Measurements from ENCODE around the gene FOXB2.

The FOXB2 gene

DNA sequence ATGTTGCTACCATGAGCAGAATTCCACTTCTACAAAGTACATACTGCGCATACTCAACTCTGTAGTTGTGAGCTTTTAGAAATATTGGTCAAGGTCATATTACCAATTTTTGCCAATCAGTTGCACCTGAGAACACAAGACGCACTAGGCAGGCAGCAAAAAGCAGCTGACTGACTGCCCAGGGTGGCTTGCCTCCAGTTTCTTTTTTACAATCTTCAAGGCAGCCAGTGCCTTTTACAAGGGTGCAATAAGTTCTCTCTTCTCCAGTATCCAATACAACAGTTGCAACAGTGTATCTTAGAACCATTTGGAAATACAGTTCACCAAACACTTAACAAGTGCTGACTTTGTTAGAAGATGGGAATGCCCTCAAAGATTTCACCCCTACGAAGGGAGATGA lies 16.1 kb upstream of the FOXB2 start:
- CTCF ChIA-PET, result no interaction called here
- DNase-seq (ENCODE audit: extremely low spot score), result no peak
- no peak for TF ChIP-seq PKNOX1 (IDR thresholded peaks at IDR 0.05)
- POLR2A ChIA-PET, result no interaction called here

- ChIA-PET POLR2A (no interaction called here), CTCF (no interaction called here)
- no peak for TF ChIP-seq ZNF384 (IDR thresholded peaks at IDR 0.05)
- TF ChIP-seq PKNOX1 (IDR thresholded peaks at IDR 0.05), result peak; percentile 96
Observed at GRCh38 chr9:77005216-77005615, 14.2 kb upstream of the FOXB2 start.

DNA sequence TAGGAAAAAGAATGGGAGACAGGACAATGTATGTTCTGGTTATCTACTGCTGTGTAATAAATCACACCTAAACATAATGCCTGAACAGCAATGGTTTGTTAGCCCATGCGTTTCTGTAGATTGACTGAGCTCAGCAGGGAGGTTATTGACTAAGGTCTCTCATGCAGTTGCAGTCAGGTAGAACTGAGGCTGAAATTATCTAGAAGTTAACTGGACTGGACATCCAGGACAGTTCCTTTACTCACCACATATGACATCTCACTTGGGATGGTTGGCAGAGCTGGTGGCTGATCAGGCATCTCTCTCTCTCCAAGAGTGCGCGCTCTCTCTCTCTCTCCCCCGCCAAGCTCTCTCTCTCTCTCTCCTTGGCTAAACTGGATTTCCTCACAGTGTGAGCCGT lies 8.9 kb upstream of the FOXB2 start:
- ChIA-PET POLR2A (no interaction called here), CTCF (interaction anchor here (0.7 to 1.2 kb wide), 3 partner anchors 14 to 307 kb away, joined by 3 to 4 read pairs (median 3); no protein-coding TSS in a partner anchor)
- TF ChIP-seq FOXK2 (IDR thresholded peaks at IDR 0.05), result no peak
- no peak for TF ChIP-seq ARNT (IDR thresholded peaks at IDR 0.05)
- no peak for TF ChIP-seq HDGF (IDR thresholded peaks at IDR 0.05; ENCODE audit: borderline replicate concordance)
- peak; percentile 74 for TF ChIP-seq PKNOX1 (IDR thresholded peaks at IDR 0.05)
- no peak for DNase-seq (ENCODE audit: extremely low spot score)

More at GRCh38 chr9:77005216-77005615, 14.2 kb upstream of the FOXB2 start:
- DNase-seq (ENCODE audit: extremely low spot score), result no peak

DNA sequence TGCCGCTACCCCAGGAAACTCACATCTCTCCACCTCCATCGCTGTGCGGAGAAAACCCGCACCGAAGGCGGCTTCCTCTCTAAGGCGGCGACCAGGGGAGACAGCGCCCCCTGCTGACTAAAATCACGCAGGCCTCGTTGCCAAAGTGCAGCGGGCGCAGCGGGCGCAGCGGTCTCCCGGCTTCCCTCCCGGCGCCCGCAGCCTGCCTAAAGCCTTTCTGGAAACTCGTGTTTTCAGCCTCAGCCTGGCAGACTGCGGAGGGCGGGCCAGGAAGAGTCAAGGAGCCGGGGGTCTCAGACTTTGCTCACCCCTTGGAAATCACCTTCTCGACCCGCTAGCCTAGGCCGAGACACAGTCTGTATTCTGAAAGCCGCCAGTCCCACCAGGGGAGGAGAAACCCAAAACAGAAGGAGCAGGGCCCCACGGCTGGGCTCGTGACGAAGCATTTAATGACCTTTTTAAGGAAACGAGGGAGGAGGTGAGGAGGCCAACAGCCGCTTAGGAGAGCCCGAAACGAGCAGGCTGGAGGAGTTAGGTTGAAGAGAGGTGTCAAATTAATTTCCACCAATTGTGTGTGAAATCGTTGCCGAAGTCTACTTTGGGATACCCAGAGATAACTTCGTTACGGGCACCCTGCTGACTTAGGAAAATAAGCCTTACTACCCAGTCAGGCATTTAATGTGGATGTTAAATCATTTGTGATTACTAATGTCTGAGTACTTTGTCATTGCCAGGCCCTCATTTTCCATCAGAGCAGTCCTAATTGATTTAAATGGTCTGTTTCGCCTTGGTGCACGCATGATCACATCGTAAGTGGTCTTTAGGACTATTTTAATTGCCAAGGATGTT lies 7.3 kb upstream of the FOXB2 start:
- TF ChIP-seq ELF4 (IDR thresholded peaks at IDR 0.05), result no peak
- peak; percentile 87 for TF ChIP-seq CTBP1 (IDR thresholded peaks at IDR 0.05; ENCODE audit: borderline replicate concordance)
- no peak for TF ChIP-seq SUZ12 (IDR thresholded peaks at IDR 0.05)
- 0 out of 2 replicates have a peak, but pooled peaks have one; percentile 24 for TF ChIP-seq LEF1 (IDR thresholded peaks at IDR 0.05; ENCODE audit: borderline replicate concordance)
- TF ChIP-seq TARDBP (IDR thresholded peaks at IDR 0.05), result no peak
- TF ChIP-seq BHLHE40 (IDR thresholded peaks at IDR 0.05; ENCODE audit: borderline replicate concordance), result no peak
- peak; percentile 75 for TF ChIP-seq ARNT (IDR thresholded peaks at IDR 0.05)
- TF ChIP-seq SP1 (IDR thresholded peaks at IDR 0.05), result no peak
- TF ChIP-seq FOXK2 (IDR thresholded peaks at IDR 0.05), result no peak
- peak; percentile 86 for TF ChIP-seq L3MBTL2 (conservative IDR thresholded peaks at IDR 0.05)
- TF ChIP-seq FOXM1 (IDR thresholded peaks at IDR 0.05; ENCODE audit: borderline replicate concordance), result no peak
- peak; percentile 95 for TF ChIP-seq PKNOX1 (IDR thresholded peaks at IDR 0.05)
- TF ChIP-seq ZNF384 (IDR thresholded peaks at IDR 0.05), result no peak
- TF ChIP-seq HDGF (IDR thresholded peaks at IDR 0.05; ENCODE audit: borderline replicate concordance), result no peak
- TF ChIP-seq NFRKB (IDR thresholded peaks at IDR 0.05), result no peak
- no peak for TF ChIP-seq FOXA1 (IDR thresholded peaks at IDR 0.05)
- ChIA-PET CTCF (no interaction called here), POLR2A (no interaction called here)
- DNase-seq (ENCODE audit: extremely low spot score), result peak; percentile 82

DNA sequence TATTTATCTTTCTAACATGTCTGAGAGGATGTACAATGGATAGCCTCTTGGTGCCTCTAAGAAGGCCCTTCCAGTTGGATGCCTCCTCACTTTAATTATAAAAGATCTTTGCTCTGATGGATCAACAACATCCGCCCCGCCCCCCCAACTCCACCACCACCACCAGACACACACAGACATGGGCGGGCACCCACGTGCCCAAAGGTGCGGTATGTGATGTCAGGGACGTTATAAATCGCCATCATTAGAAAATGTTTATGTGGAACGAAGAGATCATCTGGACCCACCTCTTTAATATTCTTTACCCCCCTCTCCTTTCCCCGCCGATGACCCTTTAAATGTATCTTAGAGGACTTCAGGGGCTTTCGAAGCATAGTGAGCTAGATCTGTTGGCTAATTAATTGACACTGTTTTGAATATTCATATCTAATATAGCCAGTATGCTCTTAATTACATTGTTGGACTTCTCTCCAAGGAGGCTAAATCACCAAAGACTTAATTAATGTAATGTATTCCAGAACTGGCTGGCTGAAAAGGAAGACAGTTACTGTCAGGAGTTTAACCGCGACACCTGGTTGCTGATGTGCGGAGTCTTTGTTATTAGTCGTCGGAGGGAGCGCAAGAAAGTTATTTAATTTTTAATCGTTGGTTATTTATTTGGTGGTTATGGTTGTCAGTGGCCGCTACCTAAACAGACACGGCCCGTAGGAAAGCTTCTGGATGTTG lies 6.1 kb upstream of the FOXB2 start:
- CTCF ChIA-PET, result no interaction called here

DNA sequence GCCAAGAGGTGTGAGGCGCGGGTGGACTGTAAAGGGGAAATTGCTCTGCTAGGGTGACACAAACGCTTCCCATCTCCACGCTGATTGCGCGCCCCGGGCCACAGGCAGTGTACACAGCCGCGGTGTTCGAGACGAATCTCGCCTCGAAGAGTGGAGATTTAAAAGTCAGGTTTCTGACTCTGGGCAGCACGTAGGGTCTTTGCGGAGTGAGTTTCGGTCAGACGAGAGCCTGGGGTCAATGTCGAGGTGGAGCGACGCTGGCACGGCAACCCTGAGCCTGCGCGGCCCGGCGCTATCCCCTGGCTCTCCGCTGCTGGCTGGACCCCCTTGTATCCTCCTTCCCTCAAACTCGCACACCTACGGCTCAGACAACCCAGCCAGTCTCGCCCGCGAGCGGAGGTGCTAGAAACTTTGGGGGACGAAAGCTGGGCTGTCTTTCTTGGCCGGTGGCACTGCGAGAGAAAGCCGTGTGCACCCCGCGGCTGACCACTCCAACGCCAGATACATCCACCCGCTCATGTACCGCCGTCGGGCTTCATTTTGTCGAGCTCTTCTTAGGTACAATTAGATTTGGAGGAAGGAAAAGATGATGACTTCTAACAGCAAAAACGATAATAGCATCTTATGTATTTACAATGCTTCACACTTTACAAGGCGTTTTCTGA lies 5.4 kb upstream of the FOXB2 start:
- TF ChIP-seq FOXA1 (IDR thresholded peaks at IDR 0.05), result no peak
- no peak for TF ChIP-seq CTBP1 (IDR thresholded peaks at IDR 0.05; ENCODE audit: borderline replicate concordance)
- TF ChIP-seq SP1 (IDR thresholded peaks at IDR 0.05), result no peak
- TF ChIP-seq SUZ12 (IDR thresholded peaks at IDR 0.05), result no peak
- TF ChIP-seq BHLHE40 (IDR thresholded peaks at IDR 0.05; ENCODE audit: borderline replicate concordance), result no peak
- no peak for TF ChIP-seq PKNOX1 (IDR thresholded peaks at IDR 0.05)
- ChIA-PET CTCF (no interaction called here), POLR2A (no interaction called here)

More for the DNA sequence above, 6.1 kb upstream of the FOXB2 start:
- no peak for DNase-seq (ENCODE audit: extremely low spot score)
- POLR2A ChIA-PET, result no interaction called here
- no peak for TF ChIP-seq ARNT (IDR thresholded peaks at IDR 0.05)
- no peak for TF ChIP-seq ELF4 (IDR thresholded peaks at IDR 0.05)
- no peak for TF ChIP-seq SUZ12 (IDR thresholded peaks at IDR 0.05)
- no peak for TF ChIP-seq LEF1 (IDR thresholded peaks at IDR 0.05; ENCODE audit: borderline replicate concordance)
- no peak for TF ChIP-seq FOXK2 (IDR thresholded peaks at IDR 0.05)
- TF ChIP-seq NFRKB (IDR thresholded peaks at IDR 0.05), result no peak
- TF ChIP-seq FOXM1 (IDR thresholded peaks at IDR 0.05; ENCODE audit: borderline replicate concordance), result no peak

More for the DNA sequence above, 5.4 kb upstream of the FOXB2 start:
- no peak for DNase-seq (ENCODE audit: extremely low spot score)
